Measurements from ENCODE around the gene DLX5.

The DLX5 gene

GRCh38 chr7:96977445-96977844 is 47.2 kb downstream of the DLX5 start:
- Mint-ChIP-seq H3K27ac (no peak overlapping the region), H3K4me1 (no peaks in the 10 kb centered on the region), H3K27me3 (ENCODE audit: low read depth) (peaks cover 68% of the 10 kb centered on the region), H3K9me3 (no peaks in the 10 kb centered on the region), H3K36me3 (ENCODE audit: low read depth) (no peaks in the 10 kb centered on the region), H3K4me3 (no peak overlapping the region)
- TF ChIP-seq CTCF (IDR thresholded peaks at IDR 0.05; ENCODE audit: unreplicated experiment in 3 of 3), result no peak

- no peaks in the 10 kb centered on the region for H3K36me3 Mint-ChIP-seq (ENCODE audit: low read depth)
- H3K27ac Mint-ChIP-seq, result no peak overlapping the region
- no peaks in the 10 kb centered on the region for H3K4me1 Mint-ChIP-seq
- peaks cover 66% of the 10 kb centered on the region for H3K27me3 Mint-ChIP-seq (ENCODE audit: low read depth)
- TF ChIP-seq CTCF (IDR thresholded peaks at IDR 0.05; ENCODE audit: unreplicated experiment in 3 of 3), result no peak
- no peak overlapping the region for H3K4me3 Mint-ChIP-seq
- no peaks in the 10 kb centered on the region for H3K9me3 Mint-ChIP-seq
These were observed 48.5 kb downstream of the DLX5 start for GRCh38 chr7:96976106-96976505.

GRCh38 chr7:96973986-96974385 is 50.6 kb downstream of the DLX5 start:
- no peak overlapping the region for H3K27ac Mint-ChIP-seq
- H3K36me3 Mint-ChIP-seq (ENCODE audit: low read depth), result no peaks in the 10 kb centered on the region
- peaks cover 63% of the 10 kb centered on the region for H3K27me3 Mint-ChIP-seq (ENCODE audit: low read depth)
- H3K4me1 Mint-ChIP-seq, result no peaks in the 10 kb centered on the region
- no peak overlapping the region for H3K4me3 Mint-ChIP-seq
- H3K9me3 Mint-ChIP-seq, result no peaks in the 10 kb centered on the region
- TF ChIP-seq CTCF (IDR thresholded peaks at IDR 0.05; ENCODE audit: unreplicated experiment in 3 of 3), result no peak

- Mint-ChIP-seq H3K36me3 (ENCODE audit: low read depth) (no peaks in the 10 kb centered on the region), H3K27ac (no peak overlapping the region), H3K4me1 (no peaks in the 10 kb centered on the region), H3K4me3 (no peak overlapping the region), H3K27me3 (ENCODE audit: low read depth) (peaks cover 51% of the 10 kb centered on the region), H3K9me3 (no peaks in the 10 kb centered on the region)
- no peak for TF ChIP-seq CTCF (IDR thresholded peaks at IDR 0.05; ENCODE audit: unreplicated experiment in 3 of 3)
These were observed 53.9 kb downstream of the DLX5 start for GRCh38 chr7:96970739-96971138.
